ENCODE results near the gene ATP2B2.

Gene ATP2B2

DNA sequence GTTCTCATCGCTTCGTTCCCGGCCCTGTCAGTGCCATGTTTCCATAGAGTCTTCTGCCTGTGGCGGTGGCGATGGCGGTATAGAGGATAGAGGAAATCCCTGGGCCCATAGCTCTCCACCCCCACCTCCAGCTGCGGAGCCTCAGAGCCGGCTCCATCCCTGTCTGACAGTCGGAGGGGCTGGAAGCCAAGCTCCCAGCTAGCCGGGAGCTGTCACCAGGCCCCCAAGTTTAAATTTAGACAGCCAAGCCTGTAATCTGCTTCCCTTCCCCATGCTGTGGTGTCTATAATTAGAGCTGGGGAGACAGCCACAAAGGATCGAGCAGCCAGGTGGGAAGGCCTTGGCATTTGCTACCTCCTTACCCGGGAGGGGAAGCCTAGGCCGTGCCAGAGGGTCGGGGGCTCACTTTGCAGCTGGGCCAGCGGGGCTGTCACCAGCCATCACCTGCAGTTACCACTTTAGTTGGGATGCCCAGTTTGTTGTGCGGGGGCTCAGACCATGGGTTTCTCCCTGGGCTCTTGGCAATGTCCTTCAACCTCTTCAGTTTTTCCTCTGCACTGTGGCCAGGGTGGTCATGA is 128.1 kb downstream of the ATP2B2 start:
- no peak for ATAC-seq
- no peak for TF ChIP-seq TCF4 (CRISPR knock-in tag; IDR thresholded peaks at IDR 0.05; ENCODE audit: borderline replicate concordance)

DNA sequence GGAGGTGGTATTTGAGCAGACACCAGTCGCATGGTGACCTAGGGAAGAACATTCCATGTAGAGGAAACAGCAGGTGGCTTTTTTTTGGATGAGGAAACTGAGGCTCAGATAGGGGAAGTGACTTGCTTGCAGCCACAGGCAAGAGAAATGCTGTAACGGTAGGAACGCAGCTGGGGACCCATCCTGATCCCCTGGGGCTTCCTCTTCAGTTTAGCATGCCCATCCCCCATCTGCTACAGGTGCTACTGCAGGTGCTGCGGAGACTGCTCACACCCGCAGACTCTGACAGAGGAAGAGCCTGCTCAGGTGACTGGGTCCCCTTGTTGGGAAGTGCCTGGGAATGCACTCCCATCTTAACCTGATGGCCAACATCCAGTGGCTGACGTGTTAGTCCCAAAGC is 129.0 kb downstream of the ATP2B2 start:
- TF ChIP-seq ISL1 (CRISPR knock-in tag; IDR thresholded peaks at IDR 0.05) (no peak), ZFP3 (CRISPR knock-in tag; IDR thresholded peaks at IDR 0.05) (no peak), ZC3H10 (CRISPR knock-in tag; IDR thresholded peaks at IDR 0.05) (no peak), ESRRG (CRISPR knock-in tag; IDR thresholded peaks at IDR 0.05) (no peak), BACH2 (CRISPR knock-in tag; IDR thresholded peaks at IDR 0.05; ENCODE audit: borderline replicate concordance) (no peak), ZNF70 (CRISPR knock-in tag; IDR thresholded peaks at IDR 0.05) (no peak), TOX (CRISPR knock-in tag; IDR thresholded peaks at IDR 0.05; ENCODE audit: borderline replicate concordance) (no peak), GLIS3 (CRISPR knock-in tag; IDR thresholded peaks at IDR 0.05) (no peak), ZNF565 (CRISPR knock-in tag; conservative IDR thresholded peaks at IDR 0.05; ENCODE audit: low read depth) (no peak), ZNF8 (CRISPR knock-in tag; IDR thresholded peaks at IDR 0.05) (no peak)
- TF ChIP-seq, protein P1, sequence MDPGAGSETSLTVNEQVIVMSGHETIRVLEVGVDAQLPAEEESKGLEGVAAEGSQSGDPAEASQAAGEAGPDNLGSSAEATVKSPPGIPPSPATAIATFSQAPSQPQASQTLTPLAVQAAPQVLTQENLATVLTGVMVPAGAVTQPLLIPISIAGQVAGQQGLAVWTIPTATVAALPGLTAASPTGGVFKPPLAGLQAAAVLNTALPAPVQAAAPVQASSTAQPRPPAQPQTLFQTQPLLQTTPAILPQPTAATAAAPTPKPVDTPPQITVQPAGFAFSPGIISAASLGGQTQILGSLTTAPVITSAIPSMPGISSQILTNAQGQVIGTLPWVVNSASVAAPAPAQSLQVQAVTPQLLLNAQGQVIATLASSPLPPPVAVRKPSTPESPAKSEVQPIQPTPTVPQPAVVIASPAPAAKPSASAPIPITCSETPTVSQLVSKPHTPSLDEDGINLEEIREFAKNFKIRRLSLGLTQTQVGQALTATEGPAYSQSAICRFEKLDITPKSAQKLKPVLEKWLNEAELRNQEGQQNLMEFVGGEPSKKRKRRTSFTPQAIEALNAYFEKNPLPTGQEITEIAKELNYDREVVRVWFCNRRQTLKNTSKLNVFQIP (CRISPR knock-in tag; IDR thresholded peaks at IDR 0.05; ENCODE audit: borderline replicate concordance, low read depth): no peak
- TF ChIP-seq, protein P2, sequence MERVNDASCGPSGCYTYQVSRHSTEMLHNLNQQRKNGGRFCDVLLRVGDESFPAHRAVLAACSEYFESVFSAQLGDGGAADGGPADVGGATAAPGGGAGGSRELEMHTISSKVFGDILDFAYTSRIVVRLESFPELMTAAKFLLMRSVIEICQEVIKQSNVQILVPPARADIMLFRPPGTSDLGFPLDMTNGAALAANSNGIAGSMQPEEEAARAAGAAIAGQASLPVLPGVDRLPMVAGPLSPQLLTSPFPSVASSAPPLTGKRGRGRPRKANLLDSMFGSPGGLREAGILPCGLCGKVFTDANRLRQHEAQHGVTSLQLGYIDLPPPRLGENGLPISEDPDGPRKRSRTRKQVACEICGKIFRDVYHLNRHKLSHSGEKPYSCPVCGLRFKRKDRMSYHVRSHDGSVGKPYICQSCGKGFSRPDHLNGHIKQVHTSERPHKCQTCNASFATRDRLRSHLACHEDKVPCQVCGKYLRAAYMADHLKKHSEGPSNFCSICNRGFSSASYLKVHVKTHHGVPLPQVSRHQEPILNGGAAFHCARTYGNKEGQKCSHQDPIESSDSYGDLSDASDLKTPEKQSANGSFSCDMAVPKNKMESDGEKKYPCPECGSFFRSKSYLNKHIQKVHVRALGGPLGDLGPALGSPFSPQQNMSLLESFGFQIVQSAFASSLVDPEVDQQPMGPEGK (CRISPR knock-in tag; IDR thresholded peaks at IDR 0.05; ENCODE audit: borderline replicate concordance): no peak
- TF ChIP-seq, protein P3, sequence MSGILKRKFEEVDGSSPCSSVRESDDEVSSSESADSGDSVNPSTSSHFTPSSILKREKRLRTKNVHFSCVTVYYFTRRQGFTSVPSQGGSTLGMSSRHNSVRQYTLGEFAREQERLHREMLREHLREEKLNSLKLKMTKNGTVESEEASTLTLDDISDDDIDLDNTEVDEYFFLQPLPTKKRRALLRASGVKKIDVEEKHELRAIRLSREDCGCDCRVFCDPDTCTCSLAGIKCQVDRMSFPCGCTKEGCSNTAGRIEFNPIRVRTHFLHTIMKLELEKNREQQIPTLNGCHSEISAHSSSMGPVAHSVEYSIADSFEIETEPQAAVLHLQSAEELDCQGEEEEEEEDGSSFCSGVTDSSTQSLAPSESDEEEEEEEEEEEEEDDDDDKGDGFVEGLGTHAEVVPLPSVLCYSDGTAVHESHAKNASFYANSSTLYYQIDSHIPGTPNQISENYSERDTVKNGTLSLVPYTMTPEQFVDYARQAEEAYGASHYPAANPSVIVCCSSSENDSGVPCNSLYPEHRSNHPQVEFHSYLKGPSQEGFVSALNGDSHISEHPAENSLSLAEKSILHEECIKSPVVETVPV (CRISPR knock-in tag; IDR thresholded peaks at IDR 0.05): no peak
- TF ChIP-seq, protein P4, sequence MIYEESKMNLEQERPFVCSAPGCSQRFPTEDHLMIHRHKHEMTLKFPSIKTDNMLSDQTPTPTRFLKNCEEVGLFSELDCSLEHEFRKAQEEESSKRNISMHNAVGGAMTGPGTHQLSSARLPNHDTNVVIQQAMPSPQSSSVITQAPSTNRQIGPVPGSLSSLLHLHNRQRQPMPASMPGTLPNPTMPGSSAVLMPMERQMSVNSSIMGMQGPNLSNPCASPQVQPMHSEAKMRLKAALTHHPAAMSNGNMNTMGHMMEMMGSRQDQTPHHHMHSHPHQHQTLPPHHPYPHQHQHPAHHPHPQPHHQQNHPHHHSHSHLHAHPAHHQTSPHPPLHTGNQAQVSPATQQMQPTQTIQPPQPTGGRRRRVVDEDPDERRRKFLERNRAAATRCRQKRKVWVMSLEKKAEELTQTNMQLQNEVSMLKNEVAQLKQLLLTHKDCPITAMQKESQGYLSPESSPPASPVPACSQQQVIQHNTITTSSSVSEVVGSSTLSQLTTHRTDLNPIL (CRISPR knock-in tag; IDR thresholded peaks at IDR 0.05; ENCODE audit: low read depth): no peak
- TF ChIP-seq, protein P5, sequence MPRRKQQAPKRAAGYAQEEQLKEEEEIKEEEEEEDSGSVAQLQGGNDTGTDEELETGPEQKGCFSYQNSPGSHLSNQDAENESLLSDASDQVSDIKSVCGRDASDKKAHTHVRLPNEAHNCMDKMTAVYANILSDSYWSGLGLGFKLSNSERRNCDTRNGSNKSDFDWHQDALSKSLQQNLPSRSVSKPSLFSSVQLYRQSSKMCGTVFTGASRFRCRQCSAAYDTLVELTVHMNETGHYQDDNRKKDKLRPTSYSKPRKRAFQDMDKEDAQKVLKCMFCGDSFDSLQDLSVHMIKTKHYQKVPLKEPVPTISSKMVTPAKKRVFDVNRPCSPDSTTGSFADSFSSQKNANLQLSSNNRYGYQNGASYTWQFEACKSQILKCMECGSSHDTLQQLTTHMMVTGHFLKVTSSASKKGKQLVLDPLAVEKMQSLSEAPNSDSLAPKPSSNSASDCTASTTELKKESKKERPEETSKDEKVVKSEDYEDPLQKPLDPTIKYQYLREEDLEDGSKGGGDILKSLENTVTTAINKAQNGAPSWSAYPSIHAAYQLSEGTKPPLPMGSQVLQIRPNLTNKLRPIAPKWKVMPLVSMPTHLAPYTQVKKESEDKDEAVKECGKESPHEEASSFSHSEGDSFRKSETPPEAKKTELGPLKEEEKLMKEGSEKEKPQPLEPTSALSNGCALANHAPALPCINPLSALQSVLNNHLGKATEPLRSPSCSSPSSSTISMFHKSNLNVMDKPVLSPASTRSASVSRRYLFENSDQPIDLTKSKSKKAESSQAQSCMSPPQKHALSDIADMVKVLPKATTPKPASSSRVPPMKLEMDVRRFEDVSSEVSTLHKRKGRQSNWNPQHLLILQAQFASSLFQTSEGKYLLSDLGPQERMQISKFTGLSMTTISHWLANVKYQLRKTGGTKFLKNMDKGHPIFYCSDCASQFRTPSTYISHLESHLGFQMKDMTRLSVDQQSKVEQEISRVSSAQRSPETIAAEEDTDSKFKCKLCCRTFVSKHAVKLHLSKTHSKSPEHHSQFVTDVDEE (CRISPR knock-in tag; IDR thresholded peaks at IDR 0.05): no peak
- ATAC-seq: no peak

DNA sequence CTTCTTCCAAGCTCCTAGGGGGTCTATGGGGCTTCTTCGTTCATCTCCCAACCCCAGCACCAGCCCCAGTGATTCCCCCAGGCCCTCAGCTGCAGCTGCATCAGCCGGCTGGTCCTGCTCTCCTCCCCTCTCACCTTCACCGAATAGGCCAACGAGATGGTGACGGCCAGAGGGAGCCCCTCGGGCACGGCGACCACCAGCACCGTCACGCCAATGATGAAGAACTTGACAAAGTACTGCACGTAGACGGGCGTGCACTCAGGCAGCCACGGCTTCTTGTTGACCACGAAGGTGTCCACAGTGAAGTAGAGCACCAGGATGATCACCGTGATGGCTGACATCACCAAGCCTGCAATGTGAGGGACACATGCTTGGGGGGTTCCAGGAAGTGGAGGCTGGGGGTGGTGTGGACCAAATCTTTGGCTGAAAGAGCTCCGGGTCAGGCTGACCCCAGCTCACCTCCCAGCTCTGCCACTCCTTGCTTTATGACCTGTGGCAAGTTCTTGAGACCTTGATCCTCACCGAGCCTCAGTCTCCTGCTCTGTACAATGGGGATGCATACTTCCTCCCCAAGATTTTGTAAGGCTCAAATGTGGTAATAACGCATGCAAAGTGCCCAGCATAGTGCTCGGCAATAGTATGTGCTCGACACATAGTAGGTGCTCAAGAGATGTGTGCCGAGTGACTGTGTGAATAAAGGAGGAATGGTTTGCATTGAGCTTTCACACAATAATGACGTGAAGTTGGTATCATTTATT is 129.9 kb downstream of the ATP2B2 start:
- TF ChIP-seq PPARA (CRISPR knock-in tag; IDR thresholded peaks at IDR 0.05; ENCODE audit: borderline replicate concordance) (no peak), ZFP30 (CRISPR knock-in tag; IDR thresholded peaks at IDR 0.05) (no peak), RARB (CRISPR knock-in tag; IDR thresholded peaks at IDR 0.05) (no peak), TCF4 (CRISPR knock-in tag; IDR thresholded peaks at IDR 0.05; ENCODE audit: borderline replicate concordance) (no peak), ARNTL (CRISPR knock-in tag; IDR thresholded peaks at IDR 0.05; ENCODE audit: borderline replicate concordance, low read depth) (no peak), ZNF8 (CRISPR knock-in tag; IDR thresholded peaks at IDR 0.05) (no peak), OSR1 (CRISPR knock-in tag; IDR thresholded peaks at IDR 0.05) (no peak)
- TF ChIP-seq, protein P2 (CRISPR knock-in tag; IDR thresholded peaks at IDR 0.05; ENCODE audit: borderline replicate concordance): no peak
- ATAC-seq: no peak

All from SK-N-SH treated with all-trans-retinoic acid at 6 μM for 48 hours (cell line).